ENCODE results near the gene TRAPPC14. TPM values are rescaled to one million over a fixed set of nuclear protein-coding genes. Genes with fewer than 3 reads are reported as not detected.

Gene TRAPPC14
- total and polyA plus RNA-seq, 2 of the 13 experiments (the other 11 are each of a cell fraction or from before 2014, with no cell fraction given) = 4.7 to 9.6 TPM

DNA sequence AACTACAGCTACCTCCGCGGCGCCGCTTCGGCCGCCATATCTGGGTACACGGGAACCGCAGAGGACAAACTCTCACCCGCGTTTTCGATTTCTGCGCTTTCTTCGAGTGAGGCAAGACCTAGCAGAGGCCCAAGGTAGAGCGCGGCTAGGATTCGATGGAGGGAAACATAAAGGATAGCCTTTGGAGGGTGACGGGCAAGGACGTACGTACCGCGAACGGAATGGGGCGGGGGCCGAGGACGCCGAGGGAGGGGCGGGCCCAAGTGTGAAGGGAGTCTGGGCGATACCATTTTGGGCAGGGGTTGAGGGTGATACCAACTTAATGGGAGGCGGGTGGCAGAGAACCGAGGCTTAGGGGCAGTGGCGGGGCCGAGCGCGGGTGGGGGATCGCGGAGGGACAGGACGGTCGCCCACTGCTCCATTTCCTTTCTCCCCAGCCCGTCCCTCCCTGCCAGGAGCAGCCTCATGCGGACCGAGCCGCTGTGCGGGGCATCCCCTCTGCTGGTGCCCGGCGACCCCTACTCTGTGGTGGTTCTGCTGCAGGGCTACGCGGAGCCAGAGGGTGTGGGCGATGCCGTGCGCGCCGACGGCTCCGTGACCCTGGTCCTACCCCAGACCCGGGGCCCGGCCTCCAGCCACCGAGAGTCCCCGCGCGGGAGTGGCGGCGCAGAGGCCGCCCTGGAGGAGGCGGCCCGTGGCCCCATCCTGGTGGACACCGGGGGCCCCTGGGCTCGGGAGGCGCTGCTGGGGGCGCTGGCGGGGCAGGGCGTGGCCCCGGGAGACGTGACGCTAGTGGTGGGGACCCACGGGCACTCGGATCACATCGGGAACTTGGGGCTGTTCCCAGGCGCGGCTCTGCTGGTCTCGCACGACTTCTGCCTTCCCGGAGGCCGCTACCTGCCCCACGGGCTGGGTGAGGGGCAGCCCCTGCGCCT, 31.3 kb downstream of the TRAPPC14 start, which contains the start of gene MBLAC1 (continued):
- TF ChIP-seq RORA (CRISPR knock-in tag; IDR thresholded peaks at IDR 0.05) (no peak), RXRB (CRISPR knock-in tag; IDR thresholded peaks at IDR 0.05; ENCODE audit: borderline replicate concordance) (no peak; the same call in 1 of the 2 replicates), DPF2 (CRISPR knock-in tag; IDR thresholded peaks at IDR 0.05; ENCODE audit: borderline replicate concordance, low read depth) (no peak), RNF2 (conservative IDR thresholded peaks at IDR 0.05; ENCODE audit: low read depth) (no peak), NBN (conservative IDR thresholded peaks at IDR 0.05) (no peak), PAF1 (CRISPR knock-in tag; IDR thresholded peaks at IDR 0.05) (no peak), ZNF678 (CRISPR knock-in tag; IDR thresholded peaks at IDR 0.05) (no peak), SIX4 (CRISPR knock-in tag; IDR thresholded peaks at IDR 0.05) (no peak), ZNF644 (CRISPR knock-in tag; IDR thresholded peaks at IDR 0.05; ENCODE audit: low read depth) (no peak), ISL2 (CRISPR knock-in tag; IDR thresholded peaks at IDR 0.05) (no peak), ZFYVE20 (CRISPR knock-in tag; IDR thresholded peaks at IDR 0.05; ENCODE audit: borderline replicate concordance, low read depth) (no peak), POLR2AphosphoS2 (IDR thresholded peaks at IDR 0.05; ENCODE audit: low read depth, low read length) (0 out of 2 replicates have a peak, but pooled peaks have one; percentile 41), ZFY (CRISPR knock-in tag; IDR thresholded peaks at IDR 0.05) (peak; percentile 67)
- TF ChIP-seq, protein P1, sequence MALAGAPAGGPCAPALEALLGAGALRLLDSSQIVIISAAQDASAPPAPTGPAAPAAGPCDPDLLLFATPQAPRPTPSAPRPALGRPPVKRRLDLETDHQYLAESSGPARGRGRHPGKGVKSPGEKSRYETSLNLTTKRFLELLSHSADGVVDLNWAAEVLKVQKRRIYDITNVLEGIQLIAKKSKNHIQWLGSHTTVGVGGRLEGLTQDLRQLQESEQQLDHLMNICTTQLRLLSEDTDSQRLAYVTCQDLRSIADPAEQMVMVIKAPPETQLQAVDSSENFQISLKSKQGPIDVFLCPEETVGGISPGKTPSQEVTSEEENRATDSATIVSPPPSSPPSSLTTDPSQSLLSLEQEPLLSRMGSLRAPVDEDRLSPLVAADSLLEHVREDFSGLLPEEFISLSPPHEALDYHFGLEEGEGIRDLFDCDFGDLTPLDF (CRISPR knock-in tag; IDR thresholded peaks at IDR 0.05) = peak; percentile 52; the same call in 1 of the 2 replicates
- TF ChIP-seq, protein P2, sequence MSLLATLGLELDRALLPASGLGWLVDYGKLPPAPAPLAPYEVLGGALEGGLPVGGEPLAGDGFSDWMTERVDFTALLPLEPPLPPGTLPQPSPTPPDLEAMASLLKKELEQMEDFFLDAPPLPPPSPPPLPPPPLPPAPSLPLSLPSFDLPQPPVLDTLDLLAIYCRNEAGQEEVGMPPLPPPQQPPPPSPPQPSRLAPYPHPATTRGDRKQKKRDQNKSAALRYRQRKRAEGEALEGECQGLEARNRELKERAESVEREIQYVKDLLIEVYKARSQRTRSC (CRISPR knock-in tag; IDR thresholded peaks at IDR 0.05; ENCODE audit: low read depth) = no peak
- TF ChIP-seq, protein P3, sequence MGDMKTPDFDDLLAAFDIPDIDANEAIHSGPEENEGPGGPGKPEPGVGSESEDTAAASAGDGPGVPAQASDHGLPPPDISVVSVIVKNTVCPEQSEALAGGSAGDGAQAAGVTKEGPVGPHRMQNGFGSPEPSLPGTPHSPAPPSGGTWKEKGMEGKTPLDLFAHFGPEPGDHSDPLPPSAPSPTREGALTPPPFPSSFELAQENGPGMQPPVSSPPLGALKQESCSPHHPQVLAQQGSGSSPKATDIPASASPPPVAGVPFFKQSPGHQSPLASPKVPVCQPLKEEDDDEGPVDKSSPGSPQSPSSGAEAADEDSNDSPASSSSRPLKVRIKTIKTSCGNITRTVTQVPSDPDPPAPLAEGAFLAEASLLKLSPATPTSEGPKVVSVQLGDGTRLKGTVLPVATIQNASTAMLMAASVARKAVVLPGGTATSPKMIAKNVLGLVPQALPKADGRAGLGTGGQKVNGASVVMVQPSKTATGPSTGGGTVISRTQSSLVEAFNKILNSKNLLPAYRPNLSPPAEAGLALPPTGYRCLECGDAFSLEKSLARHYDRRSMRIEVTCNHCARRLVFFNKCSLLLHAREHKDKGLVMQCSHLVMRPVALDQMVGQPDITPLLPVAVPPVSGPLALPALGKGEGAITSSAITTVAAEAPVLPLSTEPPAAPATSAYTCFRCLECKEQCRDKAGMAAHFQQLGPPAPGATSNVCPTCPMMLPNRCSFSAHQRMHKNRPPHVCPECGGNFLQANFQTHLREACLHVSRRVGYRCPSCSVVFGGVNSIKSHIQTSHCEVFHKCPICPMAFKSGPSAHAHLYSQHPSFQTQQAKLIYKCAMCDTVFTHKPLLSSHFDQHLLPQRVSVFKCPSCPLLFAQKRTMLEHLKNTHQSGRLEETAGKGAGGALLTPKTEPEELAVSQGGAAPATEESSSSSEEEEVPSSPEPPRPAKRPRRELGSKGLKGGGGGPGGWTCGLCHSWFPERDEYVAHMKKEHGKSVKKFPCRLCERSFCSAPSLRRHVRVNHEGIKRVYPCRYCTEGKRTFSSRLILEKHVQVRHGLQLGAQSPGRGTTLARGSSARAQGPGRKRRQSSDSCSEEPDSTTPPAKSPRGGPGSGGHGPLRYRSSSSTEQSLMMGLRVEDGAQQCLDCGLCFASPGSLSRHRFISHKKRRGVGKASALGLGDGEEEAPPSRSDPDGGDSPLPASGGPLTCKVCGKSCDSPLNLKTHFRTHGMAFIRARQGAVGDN (CRISPR knock-in tag; IDR thresholded peaks at IDR 0.05) = peak; percentile 80
- TF ChIP-seq, protein P4, sequence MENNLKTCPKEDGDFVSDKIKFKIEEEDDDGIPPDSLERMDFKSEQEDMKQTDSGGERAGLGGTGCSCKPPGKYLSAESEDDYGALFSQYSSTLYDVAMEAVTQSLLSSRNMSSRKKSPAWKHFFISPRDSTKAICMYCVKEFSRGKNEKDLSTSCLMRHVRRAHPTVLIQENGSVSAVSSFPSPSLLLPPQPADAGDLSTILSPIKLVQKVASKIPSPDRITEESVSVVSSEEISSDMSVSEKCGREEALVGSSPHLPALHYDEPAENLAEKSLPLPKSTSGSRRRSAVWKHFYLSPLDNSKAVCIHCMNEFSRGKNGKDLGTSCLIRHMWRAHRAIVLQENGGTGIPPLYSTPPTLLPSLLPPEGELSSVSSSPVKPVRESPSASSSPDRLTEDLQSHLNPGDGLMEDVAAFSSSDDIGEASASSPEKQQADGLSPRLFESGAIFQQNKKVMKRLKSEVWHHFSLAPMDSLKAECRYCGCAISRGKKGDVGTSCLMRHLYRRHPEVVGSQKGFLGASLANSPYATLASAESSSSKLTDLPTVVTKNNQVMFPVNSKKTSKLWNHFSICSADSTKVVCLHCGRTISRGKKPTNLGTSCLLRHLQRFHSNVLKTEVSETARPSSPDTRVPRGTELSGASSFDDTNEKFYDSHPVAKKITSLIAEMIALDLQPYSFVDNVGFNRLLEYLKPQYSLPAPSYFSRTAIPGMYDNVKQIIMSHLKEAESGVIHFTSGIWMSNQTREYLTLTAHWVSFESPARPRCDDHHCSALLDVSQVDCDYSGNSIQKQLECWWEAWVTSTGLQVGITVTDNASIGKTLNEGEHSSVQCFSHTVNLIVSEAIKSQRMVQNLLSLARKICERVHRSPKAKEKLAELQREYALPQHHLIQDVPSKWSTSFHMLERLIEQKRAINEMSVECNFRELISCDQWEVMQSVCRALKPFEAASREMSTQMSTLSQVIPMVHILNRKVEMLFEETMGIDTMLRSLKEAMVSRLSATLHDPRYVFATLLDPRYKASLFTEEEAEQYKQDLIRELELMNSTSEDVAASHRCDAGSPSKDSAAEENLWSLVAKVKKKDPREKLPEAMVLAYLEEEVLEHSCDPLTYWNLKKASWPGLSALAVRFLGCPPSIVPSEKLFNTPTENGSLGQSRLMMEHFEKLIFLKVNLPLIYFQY (CRISPR knock-in tag; IDR thresholded peaks at IDR 0.05; ENCODE audit: borderline replicate concordance) = no peak
- TF ChIP-seq, protein P5, sequence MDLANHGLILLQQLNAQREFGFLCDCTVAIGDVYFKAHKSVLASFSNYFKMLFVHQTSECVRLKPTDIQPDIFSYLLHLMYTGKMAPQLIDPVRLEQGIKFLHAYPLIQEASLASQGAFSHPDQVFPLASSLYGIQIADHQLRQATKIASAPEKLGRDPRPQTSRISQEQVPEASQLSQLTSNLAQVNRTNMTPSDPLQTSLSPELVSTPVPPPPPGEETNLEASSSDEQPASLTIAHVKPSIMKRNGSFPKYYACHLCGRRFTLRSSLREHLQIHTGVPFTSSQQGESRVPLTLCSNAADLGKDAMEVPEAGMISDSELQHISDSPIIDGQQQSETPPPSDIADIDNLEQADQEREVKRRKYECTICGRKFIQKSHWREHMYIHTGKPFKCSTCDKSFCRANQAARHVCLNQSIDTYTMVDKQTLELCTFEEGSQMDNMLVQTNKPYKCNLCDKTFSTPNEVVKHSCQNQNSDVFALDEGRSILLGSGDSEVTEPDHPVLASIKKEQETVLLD (CRISPR knock-in tag; IDR thresholded peaks at IDR 0.05; ENCODE audit: low read depth) = no peak; the same call in 1 of the 2 replicates

All from HepG2 (cell line).